ENCODE data around the gene UBL3. TPM values are rescaled to one million over a fixed set of nuclear protein-coding genes. Genes with fewer than 3 reads are reported as not detected.

The UBL3 gene
- total and polyA plus RNA-seq, 2 of the 8 experiments (the other 6 are each of a cell fraction or from before 2014, with no cell fraction given) = 5.3 to 16.1 TPM

DNA sequence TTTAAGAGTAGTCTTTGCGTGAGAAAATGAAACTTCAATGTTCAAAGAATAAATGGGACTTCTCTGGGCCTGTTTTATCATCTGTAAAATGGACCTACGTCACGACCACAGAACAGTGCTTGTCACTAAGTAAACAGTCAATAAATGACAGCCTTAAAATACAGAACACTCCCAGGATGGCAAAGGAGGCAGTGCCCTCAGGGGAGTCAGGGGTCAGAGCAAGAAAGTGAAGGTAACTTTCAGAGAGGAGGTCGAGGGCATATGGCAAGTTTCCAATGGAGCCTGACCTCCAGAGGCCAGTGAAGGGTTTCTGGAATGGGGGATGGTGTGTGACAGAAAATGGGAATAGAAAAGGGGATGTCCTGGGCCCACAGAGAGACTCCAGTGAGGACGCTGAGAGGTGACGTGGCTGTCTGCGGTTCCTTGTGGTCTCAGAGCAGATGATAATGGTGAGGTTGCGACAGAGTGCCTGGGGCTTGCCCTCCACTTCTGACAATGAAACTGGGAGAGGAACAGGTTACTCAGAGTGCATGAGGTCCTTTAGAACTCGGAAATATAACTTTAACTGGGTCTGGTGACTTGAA, 91.8 kb downstream of the UBL3 start:
- H3K36me3 ChIP-seq (ENCODE audit: control insufficient read depth in 2 of 4, insufficient read depth in 4 of 4, low read length in 3 of 4) = no peaks in the 10 kb centered on the region
- FAIRE-seq (no peak), DNase-seq (ENCODE audit: low read depth in 1 of 2, low spot score in 2 of 2) (no peak)
- CTCF ChIA-PET (ENCODE audit: partially characterized antibody) = interaction anchor here (1.1 to 1.2 kb wide), 3 partner anchors 12 to 356 kb away, joined by 4 to 5 read pairs (median 4); no protein-coding TSS in a partner anchor
- H3K56ac ChIP-seq (replicated peaks; ENCODE audit: insufficient read length, low read depth, low read length) = no peak overlapping the region
- no peak overlapping the region for H2BK12ac ChIP-seq (ENCODE audit: low read depth, low read length)
- no peaks in the 10 kb centered on the region for H3K27me3 ChIP-seq (replicated peaks in 1 of 4; ENCODE audit: control insufficient read depth in 3 of 4, extremely low read depth in 1 of 4, insufficient read depth in 3 of 4, low read length in 3 of 4)
- H3K27ac ChIP-seq (ENCODE audit: low read depth, low read length) = no peak overlapping the region
- WGBS, 2 experiments (ENCODE audit: extremely low coverage in 1 of 2, insufficient coverage in 1 of 2, insufficient read length in 1 of 2, insufficient replicate concordance in 2 of 2, low coverage in 1 of 2, low lambda C conversion rate in 2 of 2, missing lambda C conversion rate in 1 of 2) = 91% methylated on average over 9 of the region's 9 CpGs; no CpG with 5 or more reads in 1 of the 2 experiments
- TF ChIP-seq SRF (IDR thresholded peaks at IDR 0.05; ENCODE audit: low read depth, low read length) (no peak), CTBP2 (IDR thresholded peaks at IDR 0.05; ENCODE audit: borderline replicate concordance, insufficient read depth, insufficient read length, low read length) (no peak), SIN3A (conservative IDR thresholded peaks at IDR 0.05 in 1 of 2, IDR thresholded peaks at IDR 0.05 in 1 of 2; ENCODE audit: low read depth in 1 of 2, low read length in 2 of 2) (no peak), MAFK (IDR thresholded peaks at IDR 0.05; ENCODE audit: low read depth, low read length) (no peak), SIX5 (IDR thresholded peaks at IDR 0.05; ENCODE audit: low read depth, low read length) (no peak), PHF8 (conservative IDR thresholded peaks at IDR 0.05; ENCODE audit: low read depth, low read length) (no peak), RAD21 (IDR thresholded peaks at IDR 0.05 in 1 of 2, conservative IDR thresholded peaks at IDR 0.05 in 1 of 2; ENCODE audit: low read depth in 2 of 2, low read length in 2 of 2) (no peak)
- TF ChIP-seq, protein P1, sequence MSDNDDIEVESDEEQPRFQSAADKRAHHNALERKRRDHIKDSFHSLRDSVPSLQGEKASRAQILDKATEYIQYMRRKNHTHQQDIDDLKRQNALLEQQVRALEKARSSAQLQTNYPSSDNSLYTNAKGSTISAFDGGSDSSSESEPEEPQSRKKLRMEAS (IDR thresholded peaks at IDR 0.05) = no peak
- no peak overlapping the region for H2BK120ac ChIP-seq (replicated peaks; ENCODE audit: low read depth, low read length)
- H2BK15ac ChIP-seq (ENCODE audit: low read length) = no peak overlapping the region
- H2AK5ac ChIP-seq (ENCODE audit: low read depth, low read length) = no peak overlapping the region
- H3K14ac ChIP-seq (ENCODE audit: insufficient read length) = no peak overlapping the region
- POLR2A ChIA-PET (ENCODE audit: partially characterized antibody) = no interaction called here
- no peak overlapping the region for H4K91ac ChIP-seq (replicated peaks; ENCODE audit: insufficient read length, low read length)
- H3K9ac ChIP-seq (replicated peaks in 1 of 4; ENCODE audit: extremely low read depth in 1 of 4, low read depth in 3 of 4, low read length in 3 of 4) = no peak overlapping the region
- peaks cover 0 to 2% of the 10 kb centered on the region in 2 experiments; a peak in 2 of 4 replicates for H3K9me3 ChIP-seq (ENCODE audit: insufficient read depth in 2 of 2, low read depth in 1 of 2, low read length in 1 of 2)
- no peaks in the 10 kb centered on the region for H3K79me2 ChIP-seq (ENCODE audit: control insufficient read depth in 1 of 2, insufficient read depth in 2 of 2, low read length in 2 of 2)
- no peak overlapping the region for H4K5ac ChIP-seq (ENCODE audit: insufficient read length, low read depth, low read length)
- no peak overlapping the region for H3K4ac ChIP-seq (replicated peaks; ENCODE audit: insufficient read length, low read depth, low read length)
- H2AFZ ChIP-seq (ENCODE audit: low read length) = no peak overlapping the region
- no peak overlapping the region for H4K8ac ChIP-seq (ENCODE audit: extremely low read depth, insufficient read depth, low read length)
- no peak overlapping the region for H2BK20ac ChIP-seq (ENCODE audit: low read length)
- no peak overlapping the region for H3K23ac ChIP-seq (ENCODE audit: insufficient read length)
- H3K4me3 ChIP-seq (ENCODE audit: extremely low read depth in 1 of 4, insufficient read depth in 2 of 4, low read depth in 3 of 4, low read length in 4 of 4) = no peak overlapping the region
- peaks cover 2 to 7% (median 4%) of the 10 kb centered on the region in 4 experiments; a peak in 5 of 7 replicates for H3K4me1 ChIP-seq (replicated peaks in 1 of 4; ENCODE audit: control insufficient read depth in 3 of 4, insufficient read depth in 4 of 4, low read length in 3 of 4)
- H2BK5ac ChIP-seq (ENCODE audit: low read depth, low read length) = no peak overlapping the region
- no peaks in the 10 kb centered on the region for H4K20me1 ChIP-seq (replicated peaks in 1 of 2; ENCODE audit: control insufficient read depth in 1 of 2, insufficient read depth in 2 of 2, low read length in 2 of 2)
- H3K79me1 ChIP-seq (ENCODE audit: low read depth, low read length) = no peaks in the 10 kb centered on the region
- H3K18ac ChIP-seq (ENCODE audit: extremely low read depth, low read length) = no peak overlapping the region
- no peak overlapping the region for H3K4me2 ChIP-seq (ENCODE audit: insufficient read depth in 1 of 2, low read depth in 2 of 2, low read length in 2 of 2)
- H3K23me2 ChIP-seq (ENCODE audit: low read depth, low read length) = no peaks in the 10 kb centered on the region
